Measurements from ENCODE around the gene RNF144A. TPM values are rescaled to one million over a fixed set of nuclear protein-coding genes. Genes with fewer than 3 reads are reported as not detected.

RNF144A gene
- total and polyA plus RNA-seq, 2 experiments from 2014 or later = 2.8 to 14.7 TPM

- TF ChIP-seq STAT1 (IDR thresholded peaks at IDR 0.05; ENCODE audit: unreplicated experiment) (no peak), REST (IDR thresholded peaks at IDR 0.05; ENCODE audit: unreplicated experiment) (no peak), ZNF331 (CRISPR knock-in tag; IDR thresholded peaks at IDR 0.05; ENCODE audit: low read depth) (no peak), CTCF (conservative IDR thresholded peaks at IDR 0.05; ENCODE audit: low read depth in 2 of 2) (no peak), ZNF462 (CRISPR knock-in tag; IDR thresholded peaks at IDR 0.05) (no peak), EZH2 (IDR thresholded peaks at IDR 0.05; ENCODE audit: low read depth, unreplicated experiment) (no peak), EZH2phosphoT487 (IDR thresholded peaks at IDR 0.05; ENCODE audit: unreplicated experiment) (no peak), JUNB (IDR thresholded peaks at IDR 0.05; ENCODE audit: unreplicated experiment) (no peak), POLR2AphosphoS5 (IDR thresholded peaks at IDR 0.05; ENCODE audit: low read depth) (no peak), ZNF114 (CRISPR knock-in tag; IDR thresholded peaks at IDR 0.05) (no peak)
- ATAC-seq = no peak
- 0 out of 3 replicates have a peak, but pooled peaks cover 5% of the 10 kb centered on the region for H3K36me3 Mint-ChIP-seq (ENCODE audit: low read depth)
Measured at GRCh38 chr2:6963727-6964126, 46.5 kb downstream of the RNF144A start.

More at GRCh38 chr2:6963727-6964126, 46.5 kb downstream of the RNF144A start:
- Mint-ChIP-seq H3K27me3 (ENCODE audit: insufficient read depth, low read depth, poor library complexity) (no peaks in the 10 kb centered on the region), H3K4me3 (no peak overlapping the region), H3K27ac (no peak overlapping the region), H3K9me3 (no peaks in the 10 kb centered on the region), H3K4me1 (peaks cover 4% of the 10 kb centered on the region; the same call in 1 of the 3 replicates)
- Histone ChIP-seq H3K36me3 (ENCODE audit: insufficient read depth) (no peaks in the 10 kb centered on the region), H3F3A (replicated peaks; ENCODE audit: low read depth) (no peaks in the 10 kb centered on the region), H3K4me2 (no peak overlapping the region), H3K79me2 (replicated peaks; ENCODE audit: insufficient read depth) (no peaks in the 10 kb centered on the region), H3K27me3 (ENCODE audit: insufficient read depth) (no peaks in the 10 kb centered on the region), H3K9me2 (ENCODE audit: insufficient read depth) (no peaks in the 10 kb centered on the region), H2AFZ (no peak overlapping the region), H3K4me3 (no peak overlapping the region), H3K27ac (ENCODE audit: low read depth) (no peak overlapping the region), H4K20me1 (replicated peaks; ENCODE audit: insufficient read depth) (no peaks in the 10 kb centered on the region), H3K4me1 (ENCODE audit: insufficient read depth) (no peaks in the 10 kb centered on the region)
- no peak for DNase-seq (ENCODE audit: low spot score)
